Measurements from ENCODE around the gene GRM5. TPM values are rescaled to one million over a fixed set of nuclear protein-coding genes. Genes with fewer than 3 reads are reported as not detected.

Gene GRM5
- total RNA-seq, 1 experiment from 2014 or later: not detected

- no peaks in the 10 kb centered on the region for H3K9me2 ChIP-seq (replicated peaks; ENCODE audit: low read length)
- TF ChIP-seq CTCF (conservative IDR thresholded peaks at IDR 0.05; ENCODE audit: low read depth, low read length) (no peak), EZH2phosphoT487 (IDR thresholded peaks at IDR 0.05; ENCODE audit: borderline replicate concordance, low read length) (no peak), EZH2 (IDR thresholded peaks at IDR 0.05; ENCODE audit: low read length, unreplicated experiment) (no peak)
- H4K20me1 ChIP-seq (ENCODE audit: low read length): no peaks in the 10 kb centered on the region
- no TSS peak for BruUV-seq (replicated peaks)
- no peak overlapping the region for H3K4me2 ChIP-seq (ENCODE audit: low read length)
- no peak overlapping the region for H3K4me3 ChIP-seq (ENCODE audit: low read length)
- DNase-seq (no peak), ATAC-seq (no peak)
- intact Hi-C loops (cut with micrococcal nuclease): no loop called here
- no peaks in the 10 kb centered on the region for H3K27me3 ChIP-seq (ENCODE audit: low read length)
- ChIA-PET CTCF (no interaction called here), POLR2A (ENCODE audit: unreplicated experiment) (interaction anchor here (0.6 kb wide), 1 partner anchor 9 kb away, joined by 5 read pairs; no protein-coding TSS in a partner anchor)
- H2AFZ ChIP-seq (ENCODE audit: low read length): no peak overlapping the region
- H3K36me3 ChIP-seq (ENCODE audit: low read depth, low read length): no peaks in the 10 kb centered on the region
- H3K9ac ChIP-seq (ENCODE audit: low read length): no peak overlapping the region
- no peaks in the 10 kb centered on the region for H3K79me2 ChIP-seq (ENCODE audit: low read length)
- no peaks in the 10 kb centered on the region for H3K9me3 ChIP-seq (ENCODE audit: low read length)
- no peaks in the 10 kb centered on the region for H3F3A ChIP-seq (ENCODE audit: low read length, unreplicated experiment)
- H3K27ac ChIP-seq (ENCODE audit: low read length): no peak overlapping the region
- peaks cover 9% of the 10 kb centered on the region for H3K4me1 ChIP-seq (ENCODE audit: insufficient read depth, low read length)
Observed at GRCh38 chr11:88521399-88521798, 544.4 kb downstream of the GRM5 start.

- no peak for ATAC-seq
- H3F3A ChIP-seq (ENCODE audit: low read length, unreplicated experiment): no peaks in the 10 kb centered on the region
- POLR2A ChIA-PET (ENCODE audit: unreplicated experiment): no interaction called here
Observed at GRCh38 chr11:88520391-88520790, 545.4 kb downstream of the GRM5 start.

More at GRCh38 chr11:88520391-88520790, 545.4 kb downstream of the GRM5 start:
- no peak overlapping the region for H3K4me3 ChIP-seq (ENCODE audit: low read length)
- peaks cover 9% of the 10 kb centered on the region for H3K4me1 ChIP-seq (ENCODE audit: insufficient read depth, low read length)
- no peaks in the 10 kb centered on the region for H3K9me3 ChIP-seq (ENCODE audit: low read length)
- BruUV-seq (replicated peaks): no TSS peak
- H3K79me2 ChIP-seq (ENCODE audit: low read length): no peaks in the 10 kb centered on the region
- intact Hi-C loops (cut with micrococcal nuclease): no loop called here
- TF ChIP-seq CTCF (conservative IDR thresholded peaks at IDR 0.05; ENCODE audit: low read depth, low read length) (no peak), EZH2 (IDR thresholded peaks at IDR 0.05; ENCODE audit: low read length, unreplicated experiment) (no peak), EZH2phosphoT487 (IDR thresholded peaks at IDR 0.05; ENCODE audit: borderline replicate concordance, low read length) (no peak)
- no peak for DNase-seq
- no peaks in the 10 kb centered on the region for H3K36me3 ChIP-seq (ENCODE audit: low read depth, low read length)
- no peak overlapping the region for H3K9ac ChIP-seq (ENCODE audit: low read length)
- H3K27me3 ChIP-seq (ENCODE audit: low read length): no peaks in the 10 kb centered on the region
- no peaks in the 10 kb centered on the region for H4K20me1 ChIP-seq (ENCODE audit: low read length)
- CTCF ChIA-PET: no interaction called here
- H3K27ac ChIP-seq (ENCODE audit: low read length): no peak overlapping the region
- H2AFZ ChIP-seq (ENCODE audit: low read length): no peak overlapping the region
- H3K4me2 ChIP-seq (ENCODE audit: low read length): no peak overlapping the region
- H3K9me2 ChIP-seq (replicated peaks; ENCODE audit: low read length): no peaks in the 10 kb centered on the region

Data from PC-3 (cell line).